Fibroblast of pulmonary artery (primary cell): ENCODE data around the gene ANKRD44.

Experiments
- DNase-seq: peaks from one replicate; pipeline ENCODE4 v3.0.0-alpha.2; 2010; ENCODE audit warnings: low read depth
- H3K4me3 ChIP-seq: replicated peaks from 2 replicates; pipeline ENCODE4 v1.5.1; 2011; ENCODE audit warnings: low read depth, mild to moderate bottlenecking, control low read depth, low read length, moderate library complexity
- TF ChIP-seq, protein P1 (sequence below): IDR thresholded peaks from 2 replicates; pipeline ENCODE4 v1.5.1; 2011; ENCODE audit warnings: mild to moderate bottlenecking, control low read depth, low read length, inconsistent platforms; ENCODE audit errors: missing control alignments

The ANKRD44 gene

DNA sequence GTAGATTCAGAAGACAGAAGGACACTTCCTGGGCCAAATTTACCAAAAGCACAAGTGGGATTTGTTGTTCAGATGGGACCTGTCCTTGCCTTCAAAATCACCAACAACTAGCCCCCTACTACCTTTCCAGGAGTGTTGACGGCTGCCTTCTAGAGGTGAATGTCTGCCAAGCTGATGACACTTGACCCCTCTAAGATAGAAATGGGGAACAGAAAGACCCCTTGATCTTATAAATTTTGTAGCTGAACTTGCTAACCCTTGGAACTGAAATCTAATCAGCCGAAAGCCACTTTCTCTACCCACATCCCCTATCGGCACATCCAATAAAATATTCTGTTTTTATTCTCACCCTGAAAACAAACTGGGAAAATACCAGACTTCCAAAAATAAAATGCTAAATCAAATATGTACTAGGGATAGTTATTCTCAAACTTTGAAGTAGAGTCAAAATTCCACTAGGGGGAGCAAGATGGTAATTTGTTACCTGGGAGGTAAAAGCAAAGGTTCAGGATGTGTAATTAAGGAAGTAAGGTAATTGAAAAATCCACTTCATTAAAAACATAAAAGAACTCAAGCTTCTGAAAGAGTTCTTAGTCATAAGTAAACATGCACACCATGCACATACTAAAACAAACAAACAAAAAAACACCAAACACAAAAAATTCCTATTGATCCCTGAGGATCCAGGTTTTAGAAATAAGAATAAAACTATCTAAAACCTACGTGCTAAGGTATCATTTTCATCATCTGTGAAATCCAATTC, 119.2 kb downstream of the ANKRD44 start:
- DNase-seq = peak; percentile 62
- H3K4me3 ChIP-seq = no peak overlapping the region
- TF ChIP-seq, protein P1, sequence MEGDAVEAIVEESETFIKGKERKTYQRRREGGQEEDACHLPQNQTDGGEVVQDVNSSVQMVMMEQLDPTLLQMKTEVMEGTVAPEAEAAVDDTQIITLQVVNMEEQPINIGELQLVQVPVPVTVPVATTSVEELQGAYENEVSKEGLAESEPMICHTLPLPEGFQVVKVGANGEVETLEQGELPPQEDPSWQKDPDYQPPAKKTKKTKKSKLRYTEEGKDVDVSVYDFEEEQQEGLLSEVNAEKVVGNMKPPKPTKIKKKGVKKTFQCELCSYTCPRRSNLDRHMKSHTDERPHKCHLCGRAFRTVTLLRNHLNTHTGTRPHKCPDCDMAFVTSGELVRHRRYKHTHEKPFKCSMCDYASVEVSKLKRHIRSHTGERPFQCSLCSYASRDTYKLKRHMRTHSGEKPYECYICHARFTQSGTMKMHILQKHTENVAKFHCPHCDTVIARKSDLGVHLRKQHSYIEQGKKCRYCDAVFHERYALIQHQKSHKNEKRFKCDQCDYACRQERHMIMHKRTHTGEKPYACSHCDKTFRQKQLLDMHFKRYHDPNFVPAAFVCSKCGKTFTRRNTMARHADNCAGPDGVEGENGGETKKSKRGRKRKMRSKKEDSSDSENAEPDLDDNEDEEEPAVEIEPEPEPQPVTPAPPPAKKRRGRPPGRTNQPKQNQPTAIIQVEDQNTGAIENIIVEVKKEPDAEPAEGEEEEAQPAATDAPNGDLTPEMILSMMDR = peak; percentile 68

DNA sequence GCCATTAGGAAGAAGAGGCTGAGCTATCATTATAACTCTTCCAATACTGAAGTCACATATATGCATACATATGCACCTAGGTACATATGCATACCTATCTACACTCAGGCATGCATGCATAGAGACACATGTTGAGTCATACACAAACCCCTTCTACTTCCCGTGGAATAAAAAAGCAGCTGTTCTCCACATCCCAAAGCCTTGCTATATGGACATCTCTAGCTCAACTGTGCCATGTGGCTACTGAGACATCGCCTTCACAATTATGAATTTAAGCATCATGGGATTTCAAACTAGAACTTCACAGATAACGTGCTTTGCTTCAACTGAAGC, 120.5 kb downstream of the ANKRD44 start:
- no peak overlapping the region for H3K4me3 ChIP-seq
- DNase-seq = no peak
- TF ChIP-seq, protein P1 = no peak

DNA sequence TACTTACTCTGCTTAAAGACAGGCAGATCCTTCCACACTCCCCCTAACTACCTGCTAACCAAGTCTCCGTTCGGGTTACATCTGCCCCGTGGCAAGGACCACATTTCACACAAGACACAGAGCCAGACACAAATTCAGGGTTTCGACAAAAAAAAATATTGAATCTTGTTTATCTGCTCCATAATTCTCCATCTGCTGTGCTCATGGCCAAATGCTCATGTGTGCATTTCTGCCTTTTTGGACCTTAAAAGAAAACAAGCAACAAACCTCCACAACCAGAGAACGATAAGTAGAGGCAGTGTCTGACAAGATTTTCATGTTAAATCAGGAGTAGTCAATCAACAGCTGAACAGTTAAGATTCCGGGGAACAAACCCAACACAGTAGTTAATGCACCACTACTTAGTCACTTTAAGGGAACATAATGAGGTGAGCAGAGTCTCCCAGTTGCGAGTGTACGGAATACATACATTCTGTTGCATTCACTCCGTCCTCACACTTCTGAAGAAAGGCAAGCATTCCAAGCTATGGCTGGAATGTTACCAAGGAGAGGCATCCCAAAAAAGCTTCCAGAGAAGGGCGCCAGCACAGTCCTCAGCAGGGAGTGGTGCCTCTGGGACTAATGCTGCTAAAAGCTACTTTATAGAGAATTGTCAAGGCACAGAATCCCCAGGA, 121.0 kb downstream of the ANKRD44 start:
- no peak overlapping the region for H3K4me3 ChIP-seq
- no peak for DNase-seq
- TF ChIP-seq, protein P1 = no peak

DNA sequence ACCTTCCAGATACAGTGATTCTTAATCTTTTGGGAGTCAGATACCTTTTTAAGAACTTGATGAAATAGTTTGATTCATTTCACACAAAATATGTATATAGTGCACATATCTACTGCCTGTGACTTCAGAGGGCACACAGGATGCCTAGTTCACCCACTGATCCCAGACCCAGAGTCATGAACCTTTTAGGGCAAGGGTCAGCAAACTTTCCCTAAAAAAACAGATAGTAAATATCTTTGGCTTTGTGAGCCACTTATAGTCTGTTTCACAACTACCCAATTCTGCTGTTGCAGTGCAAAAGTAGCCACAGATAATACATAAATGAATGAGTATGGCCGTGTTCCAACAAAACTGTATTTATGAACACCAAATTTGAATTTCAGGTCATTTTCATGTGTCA, 124.9 kb downstream of the ANKRD44 start:
- no peak overlapping the region for H3K4me3 ChIP-seq
- TF ChIP-seq, protein P1 = no peak
- DNase-seq = no peak

DNA sequence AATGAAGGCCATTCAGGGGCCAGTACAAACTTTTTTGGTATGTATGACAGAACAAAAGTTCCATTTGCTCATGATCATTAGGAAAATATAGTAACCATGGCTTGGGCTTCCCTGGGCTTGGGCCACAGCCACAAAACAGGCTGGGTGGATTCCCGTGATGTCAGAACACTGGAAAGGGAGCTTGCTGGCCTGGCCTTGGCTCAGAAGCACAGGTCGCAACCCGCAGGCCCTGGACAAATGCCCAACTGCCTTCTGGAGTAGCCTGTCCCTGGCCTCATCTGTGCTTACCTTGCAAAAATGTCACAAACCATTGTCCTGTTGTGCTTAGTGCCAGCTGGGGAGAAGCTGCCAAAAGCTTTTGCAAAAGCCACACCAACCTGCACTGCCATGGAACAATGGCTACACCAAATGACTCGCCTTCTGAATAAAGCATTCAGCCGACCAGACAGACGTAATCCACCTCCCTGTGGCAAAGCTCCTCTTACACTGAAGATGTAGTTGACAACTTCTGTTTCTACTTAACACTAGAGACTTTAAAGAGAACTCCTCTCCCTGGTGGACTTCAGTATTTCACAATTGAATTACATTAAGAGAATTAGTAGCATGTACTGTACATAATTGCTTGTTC, 125.5 kb downstream of the ANKRD44 start:
- DNase-seq = peak; percentile 73
- TF ChIP-seq, protein P1 = no peak
- H3K4me3 ChIP-seq = no peak overlapping the region

DNA sequence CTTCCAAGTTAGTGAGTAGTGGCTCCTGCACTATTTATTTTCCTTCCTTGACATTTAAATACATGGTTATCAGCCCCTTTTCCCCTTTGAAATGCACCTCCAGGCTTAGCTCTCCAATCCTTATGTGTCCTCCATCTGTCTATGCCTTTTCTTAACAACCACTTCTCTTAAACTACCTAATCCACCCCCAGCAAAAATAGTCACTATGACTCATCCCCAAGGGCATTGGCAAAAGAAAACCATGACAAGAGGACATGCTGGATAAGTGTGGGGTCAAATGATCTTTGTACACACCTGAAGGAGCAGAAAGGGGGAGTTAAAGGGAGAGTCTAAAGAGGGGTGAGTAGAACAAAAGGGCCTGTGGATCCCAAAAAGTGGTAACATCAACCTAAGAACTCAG, 127.2 kb downstream of the ANKRD44 start:
- H3K4me3 ChIP-seq = no peak overlapping the region
- TF ChIP-seq, protein P1 = no peak
- DNase-seq = no peak
